HL-60 (cell line): ENCODE data around the gene C12orf60.

Experiments used
- CTCF ChIP-seq: IDR thresholded peaks from one replicate; pipeline ENCODE4 v1.5.1; 2011; ENCODE audit warnings: low read length, control low read depth, inconsistent platforms; ENCODE audit not compliant: insufficient read depth
- GABPA ChIP-seq: IDR thresholded peaks from 2 replicates; pipeline ENCODE4 v1.6.1; 2012; ENCODE audit warnings: low read depth
- POLR2AphosphoS5 ChIP-seq: IDR thresholded peaks from 2 replicates; pipeline ENCODE4 v1.6.1; 2012; ENCODE audit warnings: low read depth
- REST ChIP-seq: IDR thresholded peaks from 2 replicates; pipeline ENCODE4 v1.6.1; 2012; ENCODE audit warnings: low read depth; ENCODE audit not compliant: insufficient replicate concordance

- no peak for TF ChIP-seq POLR2AphosphoS5
- TF ChIP-seq CTCF, result no peak
- no peak for TF ChIP-seq REST
- TF ChIP-seq GABPA, result no peak
These were observed 27.1 kb upstream of the C12orf60 start for GRCh38 chr12:14776236-14776961.
